Effector memory CD4-positive, alpha-beta T cell (primary cell): ENCODE data around the gene NCAPH2.

Experiments used
- DNase-seq, 3 donors: peaks; one replicate each; pipeline ENCODE4 v3.0.0-alpha.2; 2020
- H3K27ac ChIP-seq: 2 replicates; pipeline ENCODE4 v1.7.0; 2013; ENCODE audit warnings: mild to moderate bottlenecking, low read length, moderate library complexity; ENCODE audit not compliant: insufficient read depth, poor library complexity, severe bottlenecking
- H3K27me3 ChIP-seq: replicated peaks from 2 replicates; pipeline ENCODE4 v1.7.0; 2013; ENCODE audit warnings: mild to moderate bottlenecking, low read length; ENCODE audit not compliant: insufficient read depth, control insufficient read depth, poor library complexity, severe bottlenecking
- H3K36me3 ChIP-seq: 2 replicates; pipeline ENCODE4 v1.7.0; 2013; ENCODE audit warnings: mild to moderate bottlenecking, low read length, moderate library complexity; ENCODE audit not compliant: control insufficient read depth, insufficient read depth
- H3K4me1 ChIP-seq: 2 replicates; pipeline ENCODE4 v1.7.0; 2013; ENCODE audit warnings: low read length, mild to moderate bottlenecking; ENCODE audit not compliant: control insufficient read depth, insufficient read depth, poor library complexity, severe bottlenecking
- H3K4me3 ChIP-seq: 2 replicates; pipeline ENCODE4 v1.7.0; 2013; ENCODE audit warnings: low read length, low read depth, mild to moderate bottlenecking; ENCODE audit not compliant: insufficient read depth, poor library complexity, severe bottlenecking
- H3K9me3 ChIP-seq: 2 replicates; pipeline ENCODE4 v1.7.0; 2013; ENCODE audit warnings: mild to moderate bottlenecking, low read length, moderate library complexity; ENCODE audit not compliant: control insufficient read depth

Gene NCAPH2

DNA sequence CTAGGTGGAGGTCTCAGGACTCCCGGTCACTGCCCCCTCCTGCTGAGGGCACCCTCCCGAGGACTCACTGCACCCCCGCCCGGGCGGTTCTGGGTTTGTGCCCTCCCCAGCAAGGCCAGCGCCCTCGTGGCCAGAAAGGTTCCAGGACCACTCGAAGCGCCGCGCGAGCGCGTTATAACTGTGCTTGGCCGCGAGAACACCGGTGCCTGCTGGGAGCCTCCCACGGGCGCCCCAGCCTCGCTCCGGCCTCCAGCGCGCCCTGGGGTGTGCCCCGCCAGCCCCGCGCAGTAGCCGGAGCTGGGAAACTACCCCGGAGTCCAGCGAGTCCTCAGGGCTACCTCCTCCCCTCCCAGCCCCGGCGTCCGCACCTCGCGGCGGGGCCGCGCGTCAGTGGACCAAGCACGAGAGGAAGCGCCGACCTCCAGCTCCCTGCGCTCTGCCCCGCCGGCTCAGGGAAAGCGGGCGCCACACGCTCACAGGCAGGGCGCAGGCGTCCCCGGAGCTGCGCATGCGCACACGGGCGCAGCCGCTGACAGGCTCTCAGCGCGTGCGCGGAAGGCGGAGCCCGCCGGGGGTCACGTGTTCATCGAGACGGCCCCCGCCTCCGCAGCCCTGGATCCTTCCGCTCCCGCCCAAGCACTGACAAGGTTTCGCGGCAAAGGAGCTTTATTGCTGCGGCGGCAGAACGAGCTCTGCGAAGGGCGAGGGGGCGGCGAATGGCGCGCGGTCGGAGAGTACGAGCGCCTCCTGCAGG, 17.3 kb downstream of the NCAPH2 start, which contains the start of gene SCO2:
TSS of gene SCO2 (minus strand) at position 495 of the 754 bp plus-strand sequence. CDS start 1,187 bp downstream, outside the sequence.
- Histone ChIP-seq H3K27me3 (no peaks in the 10 kb centered on the region), H3K4me1 (peaks cover 33% of the 10 kb centered on the region), H3K9me3 (no peaks in the 10 kb centered on the region), H3K27ac (peak within 1 kb of the TSS; percentile 94), H3K4me3 (peak within 1 kb of the TSS; percentile 71), H3K36me3 (peaks cover 24% of the 10 kb centered on the region)
- peak; percentile 93 to 97 (median 96) for DNase-seq

GRCh38 chr22:50525858-50526107, 17.8 kb downstream of the NCAPH2 start:
- Histone ChIP-seq H3K4me1 (peaks cover 38% of the 10 kb centered on the region), H3K36me3 (peaks cover 21% of the 10 kb centered on the region)

DNA sequence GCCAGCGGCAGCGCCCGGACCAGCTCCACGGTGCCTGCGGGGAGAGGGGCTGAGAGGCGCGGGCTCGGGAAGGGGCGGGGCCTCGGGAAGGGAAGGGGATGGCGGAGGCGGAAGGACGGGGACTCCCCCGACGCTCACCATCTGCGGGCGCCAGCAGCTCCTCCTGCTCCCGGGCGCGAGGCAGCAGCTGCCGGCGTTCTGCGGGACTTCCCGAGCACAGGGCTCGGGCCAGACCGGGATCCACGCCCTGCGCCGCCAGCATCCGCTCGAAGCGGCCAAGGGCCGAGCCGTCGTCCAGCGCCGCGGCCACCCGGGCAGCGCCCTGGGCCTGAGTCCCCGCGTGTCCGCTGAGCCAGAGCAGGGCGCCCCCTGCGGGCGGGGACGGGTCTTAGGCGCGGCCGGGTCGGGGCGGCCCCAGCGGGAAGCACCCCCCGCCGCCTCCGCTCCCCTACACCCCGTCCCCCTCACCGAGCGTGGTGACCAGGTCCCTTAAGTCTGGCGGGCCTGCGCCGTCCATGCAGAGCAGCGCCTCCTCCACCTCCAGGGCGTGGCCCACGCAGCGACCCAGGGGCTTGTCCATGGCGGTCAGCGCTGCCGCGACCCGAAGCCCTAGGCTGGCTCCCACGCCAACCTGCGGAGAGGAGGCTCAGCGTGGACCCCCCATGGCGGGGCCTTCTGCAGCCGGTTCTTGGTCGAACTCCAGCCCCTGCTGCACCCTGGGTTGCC, 18.2 kb downstream of the NCAPH2 start:
- DNase-seq = peak; percentile 73 to 82 (median 81)
- Histone ChIP-seq H3K9me3 (no peaks in the 10 kb centered on the region), H3K27me3 (no peaks in the 10 kb centered on the region), H3K4me1 (peaks cover 39% of the 10 kb centered on the region), H3K36me3 (peaks cover 19% of the 10 kb centered on the region), H3K4me3 (peak overlapping the region; percentile 71), H3K27ac (peak overlapping the region; percentile 94)

More at GRCh38 chr22:50525858-50526107, 17.8 kb downstream of the NCAPH2 start:
- Histone ChIP-seq H3K9me3 (no peaks in the 10 kb centered on the region), H3K27me3 (no peaks in the 10 kb centered on the region), H3K27ac (peak overlapping the region; percentile 94), H3K4me3 (peak overlapping the region; percentile 71)
- DNase-seq = no peak

DNA sequence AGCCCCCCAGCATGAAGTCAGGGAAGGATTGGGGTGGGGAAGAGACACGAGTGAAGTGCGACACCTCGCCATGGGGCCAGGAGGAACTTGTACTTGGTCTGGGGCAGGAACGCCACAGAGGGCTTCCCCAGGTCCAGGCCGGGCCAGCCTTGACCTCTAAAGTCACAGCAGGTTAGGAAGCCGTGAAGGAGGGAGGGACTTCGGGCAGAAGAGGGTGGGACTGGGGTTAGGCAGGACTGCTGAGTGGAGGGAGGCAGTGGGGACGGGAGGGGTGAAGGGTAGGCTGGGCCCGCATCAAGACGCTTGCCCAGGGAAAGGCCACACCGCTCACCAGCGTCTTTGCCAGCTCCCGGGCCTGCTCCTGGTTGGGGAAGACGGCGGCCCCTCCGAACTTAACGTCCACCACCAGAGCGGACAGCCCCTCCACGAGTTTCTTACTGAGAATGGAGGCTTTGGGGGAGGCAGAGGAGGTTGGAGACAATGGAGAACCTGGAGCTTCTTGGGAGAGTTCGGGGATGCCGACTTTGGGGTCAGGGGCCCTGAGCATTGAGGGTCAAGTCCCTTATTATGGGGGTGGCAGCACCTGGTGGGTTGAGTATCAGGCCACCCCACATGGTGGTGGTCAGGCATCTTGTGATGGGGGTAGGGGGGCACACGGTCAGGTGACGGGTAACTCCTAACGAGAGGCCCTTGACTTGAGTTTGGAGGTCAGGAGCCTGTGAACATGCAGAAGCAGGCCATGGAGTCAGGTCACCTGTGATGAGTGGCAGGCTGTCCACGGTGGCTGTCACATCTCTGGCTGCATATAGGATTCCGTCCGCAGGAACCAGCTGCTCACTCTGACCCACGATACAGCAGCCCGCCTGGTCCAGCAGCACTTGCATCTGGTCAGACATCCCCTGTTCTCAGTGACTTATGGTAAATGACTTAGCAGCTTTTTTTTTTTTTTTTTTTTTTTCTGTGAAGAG, 19.1 kb downstream of the NCAPH2 start:
- peak overlapping the region; percentile 71 for H3K4me3 ChIP-seq
- DNase-seq = no peak
- H3K36me3 ChIP-seq = peaks cover 14% of the 10 kb centered on the region
- H3K4me1 ChIP-seq = peaks cover 43% of the 10 kb centered on the region
- H3K27me3 ChIP-seq = no peaks in the 10 kb centered on the region
- peak overlapping the region; percentile 94 for H3K27ac ChIP-seq
- H3K9me3 ChIP-seq = no peaks in the 10 kb centered on the region

GRCh38 chr22:50527921-50528681, 20.1 kb downstream of the NCAPH2 start:
- Histone ChIP-seq H3K4me1 (peaks cover 44% of the 10 kb centered on the region), H3K27ac (peak overlapping the region; percentile 97), H3K36me3 (peaks cover 5% of the 10 kb centered on the region), H3K9me3 (no peaks in the 10 kb centered on the region), H3K4me3 (no peak overlapping the region), H3K27me3 (no peaks in the 10 kb centered on the region)
- no peak for DNase-seq

DNA sequence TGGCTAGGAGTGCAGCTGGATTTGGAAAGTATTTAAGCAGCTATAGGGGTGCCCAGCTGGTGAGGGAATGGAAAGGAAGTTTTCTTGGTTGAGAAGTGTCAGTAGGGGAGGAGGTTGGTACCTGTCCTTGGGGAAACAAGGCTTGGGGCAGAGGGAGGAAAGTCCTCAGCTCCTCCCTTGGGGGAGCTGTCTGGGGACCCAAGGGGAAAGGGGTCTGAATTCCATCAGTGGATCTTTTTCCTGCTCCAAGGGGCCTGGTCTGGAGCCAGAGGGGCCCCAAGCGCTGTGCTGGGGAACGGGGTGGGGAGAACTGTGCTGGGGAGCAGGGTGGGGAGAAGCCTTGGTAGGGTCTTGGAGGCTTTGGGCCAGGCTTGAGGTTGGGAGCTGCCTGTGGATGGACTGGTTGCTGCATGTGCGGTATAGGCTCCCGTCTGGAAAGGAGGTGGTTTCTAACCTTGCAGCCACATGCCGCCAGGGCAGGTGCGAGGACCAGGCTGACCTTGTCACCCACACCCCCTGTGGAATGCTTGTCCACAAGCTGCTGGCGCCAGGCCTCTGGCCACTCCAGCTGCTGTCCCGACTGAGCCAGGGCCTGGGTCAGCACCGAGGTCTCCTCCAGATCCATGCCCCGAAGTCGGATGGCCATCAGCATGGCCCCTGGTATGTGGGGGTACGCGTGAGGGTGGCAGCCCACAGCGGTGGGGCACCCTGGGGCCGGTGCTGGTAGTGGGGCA, 20.8 kb downstream of the NCAPH2 start:
- Histone ChIP-seq H3K4me1 (peaks cover 47% of the 10 kb centered on the region), H3K9me3 (no peaks in the 10 kb centered on the region), H3K36me3 (no peaks in the 10 kb centered on the region), H3K27ac (peak overlapping the region; percentile 97), H3K4me3 (no peak overlapping the region), H3K27me3 (no peaks in the 10 kb centered on the region)
- DNase-seq = no peak

DNA sequence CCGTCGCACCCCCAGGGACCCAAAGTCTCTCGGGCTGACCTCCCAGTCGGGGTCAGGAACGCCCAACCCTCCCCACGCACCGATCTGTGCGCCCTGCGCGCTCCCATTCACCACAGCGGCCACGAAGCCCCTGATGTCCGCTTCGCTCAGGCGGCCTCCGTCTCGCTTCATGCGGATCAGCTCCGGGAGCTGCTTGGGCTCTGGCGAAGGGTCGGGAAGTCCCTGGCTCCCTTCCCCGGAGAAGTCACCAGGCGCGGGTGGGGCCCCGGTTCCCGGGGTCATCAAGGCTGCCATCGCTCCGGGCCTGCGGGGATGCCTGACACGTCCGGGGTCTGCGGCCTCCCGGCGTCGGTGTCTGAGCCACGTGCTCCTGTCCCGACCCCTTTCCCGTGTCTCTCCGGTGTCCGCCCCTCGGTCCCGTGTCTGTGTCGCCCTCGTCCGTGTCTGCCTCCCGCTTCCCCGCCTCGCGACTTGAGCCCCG, 21.4 kb downstream of the NCAPH2 start:
- H3K27ac ChIP-seq = peak overlapping the region; percentile 97
- no peaks in the 10 kb centered on the region for H3K27me3 ChIP-seq
- H3K4me1 ChIP-seq = peaks cover 41% of the 10 kb centered on the region
- H3K4me3 ChIP-seq = peak overlapping the region; percentile 66
- H3K9me3 ChIP-seq = no peaks in the 10 kb centered on the region
- H3K36me3 ChIP-seq = no peaks in the 10 kb centered on the region
- peak in 1 of 3 donors; percentile 27 for DNase-seq

GRCh38 chr22:50529897-50530579, 22.0 kb downstream of the NCAPH2 start, which contains the start of gene TYMP:
TSS of gene TYMP (minus strand) at chr22:50530012. CDS start at chr22:50529709, 303 bp downstream.
- peak within 1 kb of the TSS; percentile 97 for H3K27ac ChIP-seq
- peak; percentile 45 to 58 (median 48) for DNase-seq
- H3K4me3 ChIP-seq = peak within 1 kb of the TSS; percentile 66
- H3K27me3 ChIP-seq = no peaks in the 10 kb centered on the region
- H3K4me1 ChIP-seq = peaks cover 36% of the 10 kb centered on the region
- no peaks in the 10 kb centered on the region for H3K9me3 ChIP-seq
- no peaks in the 10 kb centered on the region for H3K36me3 ChIP-seq
